ENCODE results near the gene MPC1.

Gene MPC1

GRCh38 chr6:166315436-166315835 is 67.3 kb downstream of the MPC1 start:
- H3K4me3 ChIP-seq (ENCODE audit: low read depth, low read length) = no peak overlapping the region
- TF ChIP-seq CTCF (IDR thresholded peaks at IDR 0.05; ENCODE audit: low read depth, low read length) = no peak

All from WI38 (cell line).